GM12892 (cell line): ENCODE measurements around the gene C11orf16.

Experiments used
- POLR2A ChIP-seq: IDR thresholded peaks from 2 replicates; pipeline ENCODE4 v1.6.1; 2011; ENCODE audit warnings: low read depth, low read length, control low read depth
- POLR2AphosphoS5 ChIP-seq: IDR thresholded peaks from 2 replicates; pipeline ENCODE4 v1.6.1; 2011; ENCODE audit warnings: low read depth, low read length, control low read depth
- TAF1 ChIP-seq: IDR thresholded peaks from 2 replicates; pipeline ENCODE4 v1.6.1; 2011; ENCODE audit warnings: low read depth, mild to moderate bottlenecking, control low read depth, low read length, borderline replicate concordance

DNA sequence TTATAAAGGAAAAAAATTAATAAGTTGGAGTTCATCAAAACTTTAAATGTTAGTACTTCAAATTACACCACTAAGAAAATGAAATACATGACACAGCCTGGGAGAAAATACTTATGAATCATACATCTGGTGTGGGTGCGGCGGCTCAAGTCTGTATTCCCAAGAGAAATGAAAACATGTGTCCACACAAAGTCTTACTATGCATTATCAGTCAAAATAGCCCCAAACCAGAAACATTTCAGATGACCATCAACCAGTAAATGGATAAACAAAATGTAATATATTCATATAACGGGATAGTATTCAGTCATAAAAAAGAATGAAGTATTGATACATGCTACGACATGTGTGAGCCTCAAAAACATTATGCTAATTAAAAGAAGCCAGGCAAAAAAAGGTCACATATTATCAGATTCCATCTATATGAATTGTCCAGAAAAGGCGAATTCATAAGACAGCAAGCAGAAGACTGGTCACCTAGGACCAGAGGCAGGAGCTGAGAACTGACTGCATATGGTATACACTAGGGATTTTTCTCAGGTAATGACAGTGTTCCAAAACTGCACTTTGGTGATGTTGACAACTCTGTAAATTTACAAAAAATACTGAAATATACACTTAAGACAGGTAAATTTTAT lies 27.1 kb downstream of the C11orf16 start:
- TF ChIP-seq POLR2AphosphoS5 (no peak), POLR2A (no peak), TAF1 (no peak)
